Body of pancreas (tissue), 4 donors: ENCODE data around the gene ASPHD2. TPM values are rescaled to one million over a fixed set of nuclear protein-coding genes. Genes with fewer than 3 reads are reported as not detected.

ENCODE experiments used
- ATAC-seq: fragments of 150-250 bp; one replicate; pipeline ENCODE4 v1.9.1; 2016
- DNase-seq, 4 donors: peaks; one replicate each; pipeline ENCODE4 v3.0.0-alpha.2; 2019
- H3K27ac ChIP-seq, 4 donors: fragments of 200-600 bp; sonication (generic); 1 replicate in 3 of 4; 2 replicates in 1 of 4; pipeline versions ENCODE4 v1.5.1 to v1.6.1; 2016 to 2019; ENCODE audit warnings: mild to moderate bottlenecking in 1 of 4, mixed read lengths in 1 of 4, moderate library complexity in 1 of 4
- H3K27me3 ChIP-seq, 2 donors: fragments of 200-600 bp; sonication (generic); one replicate each; pipeline ENCODE4 v1.6.0; 2016; ENCODE audit warnings: mild to moderate bottlenecking in 1 of 2
- H3K36me3 ChIP-seq, 2 donors: fragments of 200-600 bp; sonication (generic); replicated peaks in 1 of 2; 2 replicates each; pipeline ENCODE4 v1.5.1; 2016; ENCODE audit warnings: low read depth in 2 of 2; ENCODE audit not compliant: insufficient read depth in 1 of 2
- H3K4me1 ChIP-seq: fragments of 200-600 bp; sonication (generic); one replicate; pipeline ENCODE4 v1.6.0; 2016
- H3K4me3 ChIP-seq, 2 donors: fragments of 200-600 bp; sonication (generic); 1 replicate in 1 of 2; 2 replicates in 1 of 2; pipeline ENCODE4 v1.5.1; 2016 to 2019
- H3K9me3 ChIP-seq, 3 donors: fragments of 200-600 bp; sonication (generic); 1 replicate in 2 of 3; 2 replicates in 1 of 3; pipeline ENCODE4 v1.5.1; 2016
- CTCF ChIP-seq, 7 experiments: fragments of 450-650 bp in 4 of 7; fragments of 200-600 bp in 3 of 7; sonication (generic) in 3 of 7; IDR thresholded peaks; one replicate each; pipeline ENCODE4 v1.5.1; 2016 to 2019; ENCODE audit warnings: antibody characterized with exemption in 7 of 7
- POLR2A ChIP-seq, 3 donors: fragments of 450-650 bp; IDR thresholded peaks; one replicate each; pipeline ENCODE4 v1.6.1; 2016; ENCODE audit warnings: antibody characterized with exemption in 3 of 3, mild to moderate bottlenecking in 2 of 3
- WGBS, 2 donors: methylation state at CpG; one replicate each; pipeline ENCODE4 v1.1.5; 2017; 5-methylcytosine and 5-hydroxymethylcytosine counted together
- intact Hi-C: fragments of 100-400 bp; cut with DNase I; formaldehyde crosslinking; loops from one replicate; pipeline ENCODE4 v1.15.1; 2023
- total RNA-seq, 2 donors: library from RNA; depleted of rRNA; stranded (reverse); fragments of >200 nt; gene quantifications; one replicate each; pipeline ENCODE4 v1.1.0, GENCODE V29; 2016

Gene ASPHD2
- total RNA-seq, 2 donors from 2014 or later, result 0.33 to 1.6 TPM

- 92 to 96% methylated on average over 9 of the region's 9 CpGs for WGBS, 2 donors
- H3K36me3 ChIP-seq, result peaks cover 0 to 25% of the 10 kb centered on the region in 2 donors
- no peak overlapping the region for H3K27ac ChIP-seq
- no peaks in the 10 kb centered on the region for H3K9me3 ChIP-seq
- no peak overlapping the region for H3K4me3 ChIP-seq
- no peak for TF ChIP-seq POLR2A (IDR thresholded peaks at IDR 0.05)
- DNase-seq, result no peak
- intact Hi-C loops, result no loop called here
- no peaks in the 10 kb centered on the region for H3K4me1 ChIP-seq
- no peak for ATAC-seq
- no peaks in the 10 kb centered on the region for H3K27me3 ChIP-seq
Observed at GRCh38 chr22:26453216-26453615, 24.2 kb downstream of the ASPHD2 start.

- Histone ChIP-seq H3K4me1 (no peaks in the 10 kb centered on the region), H3K27ac (no peak overlapping the region), H3K9me3 (no peaks in the 10 kb centered on the region), H3K4me3 (no peak overlapping the region), H3K27me3 (no peaks in the 10 kb centered on the region), H3K36me3 (peaks cover 0 to 27% of the 10 kb centered on the region in 2 donors)
- no peak for DNase-seq
- TF ChIP-seq POLR2A (IDR thresholded peaks at IDR 0.05) (no peak), CTCF (IDR thresholded peaks at IDR 0.05) (no peak)
- ATAC-seq, result no peak
- WGBS, 2 donors, result 82 to 87% methylated on average over 5 of the region's 5 CpGs
- intact Hi-C loops, result no loop called here
Observed at GRCh38 chr22:26453812-26454500, 24.9 kb downstream of the ASPHD2 start.

GRCh38 chr22:26457661-26458272 lies 28.7 kb downstream of the ASPHD2 start:
- H3K27ac ChIP-seq, result no peak overlapping the region
- no peaks in the 10 kb centered on the region for H3K9me3 ChIP-seq
- peaks cover 8% of the 10 kb centered on the region for H3K4me1 ChIP-seq
- TF ChIP-seq CTCF (IDR thresholded peaks at IDR 0.05) (no peak), POLR2A (IDR thresholded peaks at IDR 0.05) (no peak)
- H3K27me3 ChIP-seq, result no peaks in the 10 kb centered on the region
- intact Hi-C loops, result no loop called here
- 91 to 94% methylated on average over 10 to 26 of the region's 26 CpGs for WGBS, 2 donors
- ATAC-seq, result no peak
- no peak overlapping the region for H3K4me3 ChIP-seq
- no peak for DNase-seq
- peaks cover 0 to 14% of the 10 kb centered on the region in 2 donors for H3K36me3 ChIP-seq

DNA sequence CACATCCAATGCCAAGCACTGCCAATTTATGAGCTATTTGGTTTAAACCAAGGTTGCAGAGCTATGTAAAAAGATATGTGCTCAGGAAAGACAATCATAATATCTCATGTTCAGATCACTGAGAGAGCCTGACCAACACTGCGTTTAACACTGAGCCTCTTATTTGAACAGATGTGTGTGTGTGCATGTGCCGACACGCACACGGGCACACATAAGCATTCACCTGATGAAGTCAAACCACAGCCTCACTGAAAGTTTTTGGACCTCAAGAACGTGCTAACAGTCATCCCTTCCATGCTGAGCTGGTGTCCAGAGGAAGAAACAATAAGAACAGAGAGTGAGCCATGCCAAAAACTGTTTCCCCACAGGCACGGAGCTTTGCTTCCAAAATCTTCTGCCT lies 31.1 kb downstream of the ASPHD2 start:
- intact Hi-C loops, result no loop called here
- peaks cover 0 to 29% of the 10 kb centered on the region in 2 donors for H3K36me3 ChIP-seq

More for the DNA sequence above, 31.1 kb downstream of the ASPHD2 start:
- DNase-seq, result no peak
- WGBS, 2 donors, result 82 to 89% methylated on average over 6 of the region's 6 CpGs
- H3K4me3 ChIP-seq, result no peak overlapping the region
- no peak for ATAC-seq
- H3K4me1 ChIP-seq, result peaks cover 8% of the 10 kb centered on the region
- no peaks in the 10 kb centered on the region for H3K27me3 ChIP-seq
- no peaks in the 10 kb centered on the region for H3K9me3 ChIP-seq
- TF ChIP-seq POLR2A (IDR thresholded peaks at IDR 0.05) (no peak), CTCF (IDR thresholded peaks at IDR 0.05) (no peak)
- H3K27ac ChIP-seq, result no peak overlapping the region
